GM19468 (cell line): ENCODE data around the gene SIAH2.

Source experiments
- ATAC-seq: cut with Tn5 transposase; IDR thresholded peaks from one replicate; pipeline ENCODE4 v1.9.1; 2021; ENCODE audit warnings: mild to moderate bottlenecking, moderate library complexity, moderate number of reproducible peaks; ENCODE audit not compliant: unreplicated experiment; ENCODE audit errors: extremely low read depth

The SIAH2 gene

DNA sequence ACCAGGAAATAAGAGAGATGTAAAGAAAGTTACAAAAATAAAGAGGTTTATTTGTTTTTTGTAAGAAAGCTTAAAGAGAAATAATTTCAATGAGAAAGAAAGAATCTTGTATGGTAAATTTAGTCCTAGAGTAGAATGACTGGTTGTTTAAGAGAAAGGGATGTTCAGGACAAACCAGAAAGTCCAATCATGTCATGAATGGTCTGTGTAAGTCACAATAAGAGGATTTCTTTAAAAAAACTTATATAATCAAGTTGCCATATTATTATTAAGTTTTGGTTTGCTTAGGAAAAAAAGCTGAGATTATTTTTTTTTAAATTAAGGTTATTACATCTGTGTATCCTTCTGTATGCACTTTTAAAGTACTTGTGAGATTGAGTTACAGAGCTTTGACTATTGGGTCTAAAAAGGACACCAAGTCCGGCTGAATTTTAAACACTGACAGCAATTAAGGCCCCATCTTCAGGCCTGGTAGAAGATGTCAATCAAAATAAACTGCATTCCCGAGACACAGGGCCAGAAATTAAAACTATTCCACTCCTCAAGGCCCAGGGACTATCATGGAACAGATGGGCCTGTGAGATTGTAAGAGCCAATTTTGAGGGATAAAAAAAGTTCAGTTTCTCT lies 71.4 kb downstream of the SIAH2 start:
- no peak for ATAC-seq
